GM21717 (cell line): ENCODE results near the gene SCTR.

Experiments used
- ATAC-seq: cut with Tn5 transposase; IDR thresholded peaks from one replicate; pipeline ENCODE4 v1.9.1; 2021; ENCODE audit warnings: mild to moderate bottlenecking, moderate library complexity; ENCODE audit not compliant: unreplicated experiment

The SCTR gene

DNA sequence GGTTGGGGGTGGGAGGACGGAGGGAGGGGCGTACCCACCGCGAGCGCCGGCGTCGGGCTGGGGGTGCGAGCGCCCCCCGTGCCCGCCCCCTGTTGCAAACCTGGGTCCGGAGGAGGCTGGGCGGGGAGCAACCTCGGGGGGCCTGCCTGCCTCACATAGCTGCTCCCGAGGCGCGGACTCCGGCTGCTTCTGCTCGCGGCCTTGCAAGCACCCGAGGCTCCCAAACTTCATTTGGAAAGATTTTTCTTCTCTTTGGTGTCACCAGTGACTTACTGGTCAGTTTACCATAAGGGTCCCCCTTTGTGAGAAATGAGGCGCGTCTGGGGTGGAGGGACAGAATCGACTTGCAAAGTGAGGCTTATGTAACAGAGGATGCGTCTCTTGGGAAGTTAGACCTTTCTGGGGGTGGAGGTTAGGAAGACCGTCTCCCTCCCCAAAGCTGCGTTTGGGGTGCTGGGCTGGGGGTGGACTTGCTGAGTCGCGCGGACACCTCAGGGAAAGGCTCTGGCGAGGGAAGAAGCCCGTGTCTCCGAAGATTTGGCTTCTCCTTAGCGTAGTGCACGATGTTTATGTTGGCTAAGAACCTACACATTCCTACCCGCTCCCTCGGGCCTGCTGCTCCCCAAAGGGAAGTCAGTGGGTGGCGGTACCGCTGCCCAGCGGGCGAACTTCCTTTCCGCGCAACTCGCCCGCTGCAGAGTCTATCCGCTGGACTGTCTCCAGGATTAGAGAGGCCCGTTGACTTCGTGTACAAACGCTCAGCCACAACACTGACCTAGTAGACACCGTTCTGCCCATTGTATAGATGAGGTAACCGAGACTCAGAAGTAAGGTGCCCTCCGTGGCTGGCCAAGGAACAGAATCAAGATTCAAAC, 92.1 kb downstream of the SCTR start:
- peak; percentile 7 for ATAC-seq

DNA sequence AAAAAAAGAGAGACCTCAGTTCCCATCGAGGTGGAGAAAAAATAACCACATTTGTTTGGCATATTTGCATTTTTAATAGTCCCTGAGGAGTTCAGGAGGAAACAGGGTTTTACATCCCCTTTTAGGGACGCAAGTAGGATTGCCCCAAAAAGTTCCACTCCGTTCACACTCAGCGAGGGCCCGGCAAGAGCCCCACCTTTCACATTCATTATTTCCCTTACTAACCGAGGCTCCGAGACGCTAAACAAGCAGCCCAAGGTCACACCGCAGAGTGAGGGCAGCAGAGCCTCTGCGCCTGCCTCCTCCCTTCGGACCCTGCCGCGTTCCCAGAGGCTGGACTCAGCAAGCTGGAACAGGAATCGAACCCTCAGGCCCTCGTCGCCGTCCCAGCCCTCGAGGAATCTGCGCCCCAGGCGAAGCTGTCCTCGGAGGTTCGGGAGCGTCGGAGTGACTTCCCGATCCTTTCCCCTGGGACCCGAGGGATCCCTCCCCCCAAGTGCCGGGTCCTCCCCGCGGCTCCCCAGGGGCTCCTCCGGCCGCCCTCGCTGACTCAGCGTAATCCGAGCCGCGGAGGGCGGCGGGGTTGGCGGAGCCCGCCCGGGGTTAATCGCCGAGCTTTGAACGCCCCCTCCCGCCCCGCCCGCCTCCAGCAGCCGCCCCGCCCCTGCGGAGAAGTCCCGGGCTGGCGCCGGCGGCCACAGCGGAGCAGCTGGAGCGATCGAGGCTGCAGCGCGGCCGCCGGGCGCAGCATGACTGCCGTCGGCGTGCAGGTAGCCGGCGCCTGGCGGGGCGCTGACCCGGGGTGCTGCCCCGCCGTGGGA, 92.9 kb downstream of the SCTR start, which contains the start of gene TMEM37:
TMEM37 (plus strand) TSS at position 700 of the 821 bp plus-strand sequence; CDS start at position 750, 50 bp downstream.
- ATAC-seq, result peak; percentile 78

DNA sequence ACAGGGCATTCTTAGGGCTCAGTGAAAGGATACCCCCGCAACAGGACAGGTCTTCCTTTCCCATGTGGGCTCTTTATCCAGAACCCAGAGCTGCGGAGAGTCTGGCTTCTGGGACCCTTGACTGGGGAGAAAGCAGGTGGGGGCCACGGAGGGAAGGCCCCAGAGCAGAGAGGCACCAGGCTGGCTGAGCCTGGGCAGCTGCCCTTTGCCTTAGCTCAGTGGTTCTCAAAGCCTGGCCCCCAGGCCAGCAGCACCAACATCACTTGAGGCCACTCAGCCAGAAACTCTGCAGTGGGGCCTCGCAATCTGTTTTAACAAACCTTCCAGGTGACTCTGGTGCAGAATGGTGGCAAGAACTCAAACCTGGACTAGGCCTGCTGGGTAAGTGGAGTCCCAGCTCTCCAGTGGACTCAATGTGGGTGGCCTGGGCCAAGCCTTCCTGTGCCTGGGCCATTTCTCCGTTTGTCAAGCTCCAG, 94.2 kb downstream of the SCTR start:
- ATAC-seq, result no peak

DNA sequence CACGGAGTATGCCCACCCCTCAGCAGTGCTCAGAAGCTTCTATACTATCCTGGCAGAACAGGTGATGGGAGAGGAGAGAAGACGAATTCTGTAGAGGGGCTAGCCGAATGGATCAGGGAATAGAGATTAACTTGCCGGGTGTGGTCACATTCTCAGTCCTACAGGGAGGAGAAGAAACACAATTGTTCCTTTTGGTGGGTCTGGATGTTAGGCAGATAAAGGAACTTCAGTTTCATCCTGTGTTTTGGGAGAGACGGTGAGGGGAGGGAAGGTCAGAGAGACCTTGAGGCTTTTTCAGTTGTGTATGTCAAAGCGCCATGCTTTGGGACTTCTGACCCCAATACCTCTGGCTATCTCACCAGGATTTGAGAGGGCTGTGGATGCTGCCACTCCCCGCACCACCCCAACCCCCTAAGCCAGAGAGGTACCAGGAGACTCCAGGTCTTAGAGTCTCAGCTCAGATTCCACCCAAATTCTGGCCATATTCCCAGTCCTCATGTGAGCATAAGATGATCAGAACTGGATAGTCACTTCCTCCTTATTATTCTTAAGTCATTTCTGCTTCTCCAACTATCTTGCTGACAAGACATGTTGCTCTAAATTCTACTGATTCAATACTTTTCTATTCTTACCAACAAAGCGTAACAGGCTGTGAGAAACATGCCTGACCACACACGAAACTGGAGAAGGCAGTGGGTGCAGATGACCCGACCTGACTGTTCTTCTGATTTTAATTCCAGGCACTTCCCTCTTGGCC, 94.9 kb downstream of the SCTR start:
- ATAC-seq, result no peak

DNA sequence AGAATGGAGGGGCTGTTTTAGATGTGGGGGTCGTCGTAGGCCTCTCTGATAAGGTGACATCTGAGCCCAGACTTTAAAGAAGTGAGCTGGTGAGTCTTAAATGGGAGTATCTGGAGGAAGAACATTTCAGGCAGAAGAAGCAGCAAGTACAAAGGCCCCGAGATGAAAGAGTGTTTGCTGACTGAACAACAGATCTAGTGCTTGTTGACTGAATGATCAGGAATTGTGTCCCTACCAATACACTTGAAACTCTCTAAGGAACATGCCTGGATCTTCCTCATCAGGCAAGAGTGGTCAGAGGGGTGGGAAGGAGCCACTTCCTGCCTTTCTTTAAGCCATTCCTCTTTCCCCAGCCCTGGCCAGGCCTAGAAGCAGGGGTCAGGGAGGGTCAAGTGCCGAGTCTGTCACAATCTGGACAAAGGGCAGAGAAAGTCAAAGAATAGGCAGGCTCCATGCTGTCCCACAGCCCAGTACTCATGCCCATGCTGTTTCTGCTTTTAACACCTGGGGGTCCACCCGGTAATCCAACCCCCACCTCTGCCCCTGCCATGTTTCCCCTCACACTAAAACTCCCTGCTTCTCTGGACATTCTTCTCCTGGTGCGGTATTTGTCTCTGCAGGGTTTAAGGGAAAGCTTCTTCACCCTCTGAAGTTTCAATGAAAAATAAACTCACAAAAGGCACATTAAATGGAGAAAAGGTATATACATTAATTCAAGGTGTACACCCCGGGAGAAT, 95.6 kb downstream of the SCTR start:
- no peak for ATAC-seq

DNA sequence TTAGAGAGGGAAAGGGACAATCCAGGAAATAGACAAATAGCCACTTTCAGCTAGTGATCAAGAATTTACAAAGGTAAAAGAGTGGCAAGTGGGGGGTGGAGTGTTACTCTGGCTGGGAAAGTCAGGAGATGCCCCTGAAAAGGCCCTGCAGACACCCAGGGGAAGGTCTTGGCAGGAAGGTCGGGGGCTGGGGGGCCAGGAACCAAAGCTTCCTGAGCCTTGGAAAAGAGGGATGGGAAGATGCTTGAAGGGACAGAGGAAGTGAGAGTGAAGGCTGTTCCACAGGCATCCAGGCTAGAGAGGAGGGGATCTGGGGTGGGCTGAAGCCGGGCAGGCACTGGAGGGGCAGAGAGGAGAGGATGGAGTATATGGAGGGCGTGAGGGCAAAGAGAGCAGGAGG, 96.5 kb downstream of the SCTR start:
- no peak for ATAC-seq

DNA sequence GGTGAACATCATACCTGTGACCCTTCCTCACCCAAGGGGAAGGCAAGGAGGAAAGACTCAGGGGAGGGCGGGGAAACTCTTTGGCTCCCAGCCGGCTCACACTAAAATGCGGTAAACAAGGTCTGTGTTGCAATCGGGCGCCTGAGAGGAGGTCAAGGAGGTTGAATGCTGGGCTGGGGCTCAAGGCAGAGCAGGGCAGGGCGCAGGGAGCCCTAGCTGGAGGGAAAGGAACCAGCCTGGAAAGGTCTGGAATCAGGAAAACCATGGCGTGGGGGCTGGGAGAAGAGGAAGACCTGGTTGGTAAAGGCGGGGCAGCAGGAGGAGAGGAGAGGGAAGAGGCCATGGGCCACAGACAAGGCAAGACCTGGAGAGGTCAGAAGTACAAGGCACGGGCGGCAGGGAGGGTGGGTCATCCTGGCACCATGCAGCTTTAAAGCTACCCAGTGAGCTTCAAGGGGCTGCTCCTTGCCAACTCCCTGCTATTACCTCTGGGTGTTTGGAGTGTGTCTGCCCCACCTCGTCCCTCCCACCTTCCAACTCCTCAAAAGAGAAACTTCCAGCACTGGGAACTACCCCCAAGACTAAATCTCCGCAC, 97.4 kb downstream of the SCTR start:
- ATAC-seq, result no peak

DNA sequence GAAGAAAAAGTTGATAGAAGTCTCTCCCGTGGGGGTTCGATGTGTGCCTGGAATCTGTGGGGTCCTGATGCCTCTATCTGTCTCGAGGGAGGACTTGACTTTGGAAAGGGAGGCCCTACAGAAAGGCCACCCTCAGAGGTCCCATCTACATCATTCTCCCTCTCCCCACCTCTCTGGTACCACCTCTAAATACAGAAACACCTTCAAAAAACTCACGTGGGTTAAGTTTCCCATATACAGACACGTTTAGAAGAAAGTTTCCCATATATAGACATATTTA, 97.9 kb downstream of the SCTR start:
- ATAC-seq, result no peak

DNA sequence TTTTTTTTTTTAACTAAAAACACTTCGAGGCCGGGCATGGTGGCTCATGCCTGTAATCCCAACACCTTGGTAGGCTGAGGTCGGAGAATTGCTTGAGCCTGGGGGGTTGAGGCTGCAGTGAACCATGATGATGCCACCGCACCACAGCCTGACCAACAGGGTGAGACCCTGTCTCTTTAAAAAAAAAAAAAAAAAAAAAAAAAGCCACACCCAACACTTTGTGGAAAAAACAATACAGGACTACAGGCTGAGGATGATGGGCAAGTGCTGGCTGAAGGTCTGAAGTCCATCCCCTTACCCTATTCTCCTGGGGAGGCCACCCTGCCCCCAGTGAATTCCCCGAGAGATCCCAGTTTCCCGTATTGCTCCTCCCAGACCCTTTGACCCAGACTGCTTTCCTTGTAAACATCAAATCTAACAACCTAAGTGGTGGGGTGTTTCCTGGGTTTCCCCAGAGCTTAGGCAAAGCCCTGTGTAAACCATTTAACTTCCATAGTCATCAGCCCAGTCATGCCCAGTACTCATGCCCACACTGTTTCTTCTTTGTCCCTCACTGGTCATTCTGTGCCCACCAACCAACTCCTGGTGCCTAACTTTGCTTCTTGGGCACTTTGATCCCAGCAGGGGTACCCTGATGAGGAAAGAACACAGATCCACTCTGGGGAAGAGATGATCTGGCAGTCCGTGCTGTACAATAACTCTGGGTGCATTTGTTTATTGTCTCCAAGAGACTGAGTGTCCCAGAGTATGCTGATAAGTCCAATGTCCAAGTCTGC, 98.5 kb downstream of the SCTR start:
- ATAC-seq, result no peak

DNA sequence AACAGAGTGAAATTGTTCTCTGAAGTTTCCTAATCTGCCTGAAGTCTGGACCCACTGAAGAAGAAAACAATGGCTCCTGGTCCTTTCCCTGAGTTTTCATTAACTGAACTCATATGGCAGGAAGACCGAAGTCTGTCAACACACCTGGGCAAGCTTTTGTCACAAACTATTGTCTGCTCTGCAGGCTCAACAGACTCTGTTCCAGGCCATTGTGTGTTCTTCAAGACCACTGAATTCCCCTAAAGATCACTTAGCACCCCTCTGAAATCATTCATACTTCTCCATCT, 99.2 kb downstream of the SCTR start:
- ATAC-seq, result no peak

DNA sequence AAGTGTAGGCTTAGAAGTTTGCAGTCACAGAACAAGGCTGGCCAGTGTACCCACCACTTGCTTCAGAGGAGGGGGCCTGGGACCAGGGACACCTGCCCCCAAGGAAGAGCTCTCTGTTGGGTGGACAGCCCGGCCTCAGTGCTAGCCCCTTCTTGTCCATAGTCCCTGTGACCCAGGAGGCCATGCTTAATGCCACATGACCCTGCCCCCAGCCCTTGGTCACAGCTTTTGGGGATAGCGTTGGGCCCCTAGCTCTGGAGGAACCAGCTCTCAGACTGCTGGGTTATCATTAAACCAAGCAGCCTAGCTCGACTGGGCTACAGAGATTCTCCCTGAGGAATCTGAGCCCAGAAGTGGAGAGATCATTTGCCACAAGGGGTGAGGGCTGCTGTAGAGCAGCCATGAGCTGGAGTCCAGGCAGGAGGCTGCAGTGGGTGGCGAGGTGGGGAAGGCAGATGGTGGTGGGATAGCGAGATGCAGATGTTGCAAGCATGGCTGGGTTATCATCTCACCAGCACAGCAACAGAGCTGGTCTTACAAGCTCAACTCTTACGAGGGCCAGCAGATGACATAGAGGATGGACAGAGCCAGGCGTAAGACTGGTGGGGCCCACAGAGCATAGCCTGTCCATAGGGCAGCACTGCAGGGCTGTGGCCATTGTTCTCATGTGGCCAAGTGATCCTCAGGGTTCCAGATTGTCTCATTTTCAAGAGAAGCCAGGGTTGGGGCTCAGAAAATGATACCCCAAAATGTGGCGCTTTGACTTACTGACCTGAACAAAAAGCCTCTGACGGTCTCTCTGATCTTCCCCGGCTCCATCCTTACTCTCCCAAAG, 99.8 kb downstream of the SCTR start:
- no peak for ATAC-seq

DNA sequence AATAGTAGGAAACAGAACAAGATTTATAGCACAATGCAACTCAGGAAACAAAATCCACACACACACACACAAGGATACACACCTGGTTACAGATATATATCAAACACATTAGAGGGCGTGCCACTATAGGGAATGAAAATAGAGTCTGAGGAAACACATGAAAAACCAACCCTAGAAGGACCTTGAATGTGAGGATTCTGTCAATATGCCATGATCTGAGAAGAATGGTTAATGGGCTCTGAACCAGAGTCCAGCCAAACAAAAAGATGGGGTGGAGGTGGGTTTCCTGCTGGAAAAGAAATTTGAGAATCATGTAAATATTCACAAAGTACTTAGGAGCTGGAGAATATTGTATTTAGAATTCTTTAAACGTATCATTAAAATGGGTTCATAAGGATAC, 100.5 kb downstream of the SCTR start:
- no peak for ATAC-seq

DNA sequence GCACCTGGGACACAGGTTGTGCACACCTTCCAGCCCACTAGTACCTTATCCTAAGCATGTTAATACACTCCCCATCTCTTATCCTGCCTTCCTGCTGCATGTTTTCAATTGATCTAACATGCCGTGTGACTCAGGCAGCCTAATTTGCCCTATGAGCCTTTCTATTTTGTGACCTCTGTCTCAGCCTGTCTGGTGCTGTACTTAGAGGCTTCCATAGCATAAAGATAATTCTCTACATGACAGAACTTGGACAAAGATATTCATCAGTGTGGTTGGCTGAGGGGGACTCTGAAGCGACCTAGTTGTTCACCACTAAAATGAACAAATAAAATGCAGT, 101.2 kb downstream of the SCTR start:
- no peak for ATAC-seq

DNA sequence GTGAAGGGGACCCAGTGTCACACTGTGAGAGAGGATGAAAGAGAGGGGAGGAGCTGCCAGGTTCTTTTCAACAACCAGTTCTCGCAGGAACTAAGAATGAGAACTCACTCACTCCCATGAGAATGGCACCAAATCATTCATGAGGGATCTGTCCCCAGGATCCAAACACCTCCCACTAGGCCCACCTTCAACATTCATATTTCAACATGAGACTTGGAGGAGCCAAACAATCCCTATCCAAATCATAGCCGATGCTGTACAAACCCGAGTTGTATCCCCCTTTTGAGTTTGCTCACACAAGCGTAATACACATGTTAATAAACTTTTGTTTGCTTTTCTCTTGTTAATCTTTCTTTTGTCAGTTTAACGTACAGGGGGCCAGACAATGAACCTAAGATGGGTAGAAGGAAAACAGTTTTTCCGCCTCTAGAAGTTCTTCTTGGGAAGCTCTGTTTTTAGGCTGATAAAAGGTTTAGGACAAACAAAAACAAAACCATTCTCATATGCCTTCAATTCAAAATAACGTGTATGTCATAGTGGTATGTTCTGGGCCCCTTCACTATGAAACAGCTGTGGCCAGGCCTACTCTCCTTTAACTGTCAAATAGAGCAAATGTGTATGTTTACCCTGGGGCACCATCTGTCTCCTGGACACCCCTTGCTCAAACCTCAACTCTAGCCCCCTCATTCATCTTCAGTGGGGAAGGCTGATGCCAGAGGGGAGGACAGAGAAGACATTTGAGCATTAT, 101.7 kb downstream of the SCTR start:
- no peak for ATAC-seq

DNA sequence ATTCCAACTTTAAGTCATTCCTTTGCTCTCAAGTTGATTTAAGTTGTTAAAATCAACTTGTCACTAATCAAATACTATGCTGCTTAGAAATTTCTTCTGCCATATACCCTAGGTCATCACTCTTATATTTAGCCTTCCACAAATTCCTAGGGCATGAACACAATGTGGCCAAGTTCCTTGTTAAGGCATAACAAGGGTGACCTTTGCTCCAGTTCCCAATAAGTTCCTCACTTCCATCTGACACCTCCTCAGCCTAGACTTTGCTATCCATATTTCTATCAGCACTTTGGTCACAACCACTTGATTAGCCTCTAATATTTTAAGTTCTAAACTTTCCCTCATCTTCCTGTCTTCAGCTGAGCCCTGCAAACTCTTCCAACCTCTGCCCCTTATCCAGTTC, 102.5 kb downstream of the SCTR start:
- no peak for ATAC-seq

DNA sequence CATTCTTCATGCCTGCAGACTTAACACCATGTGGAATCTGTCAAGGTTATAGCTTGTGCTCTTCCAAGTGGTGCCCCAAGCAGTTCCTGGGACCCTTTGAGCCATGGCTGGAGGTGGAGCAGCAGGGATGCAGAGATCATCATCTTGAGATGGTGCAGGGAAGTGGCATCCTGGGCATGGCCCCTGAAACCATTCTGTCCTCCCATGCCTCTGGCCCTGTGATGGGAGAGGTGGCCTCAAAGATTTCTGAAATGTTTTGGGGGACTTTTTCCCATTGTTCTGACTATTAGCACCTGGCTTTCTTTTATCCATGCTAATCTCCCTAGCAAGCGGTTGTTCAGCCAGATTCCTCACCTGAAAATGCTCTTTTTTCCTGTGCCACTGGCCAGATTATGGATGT, 103.0 kb downstream of the SCTR start:
- ATAC-seq, result no peak

DNA sequence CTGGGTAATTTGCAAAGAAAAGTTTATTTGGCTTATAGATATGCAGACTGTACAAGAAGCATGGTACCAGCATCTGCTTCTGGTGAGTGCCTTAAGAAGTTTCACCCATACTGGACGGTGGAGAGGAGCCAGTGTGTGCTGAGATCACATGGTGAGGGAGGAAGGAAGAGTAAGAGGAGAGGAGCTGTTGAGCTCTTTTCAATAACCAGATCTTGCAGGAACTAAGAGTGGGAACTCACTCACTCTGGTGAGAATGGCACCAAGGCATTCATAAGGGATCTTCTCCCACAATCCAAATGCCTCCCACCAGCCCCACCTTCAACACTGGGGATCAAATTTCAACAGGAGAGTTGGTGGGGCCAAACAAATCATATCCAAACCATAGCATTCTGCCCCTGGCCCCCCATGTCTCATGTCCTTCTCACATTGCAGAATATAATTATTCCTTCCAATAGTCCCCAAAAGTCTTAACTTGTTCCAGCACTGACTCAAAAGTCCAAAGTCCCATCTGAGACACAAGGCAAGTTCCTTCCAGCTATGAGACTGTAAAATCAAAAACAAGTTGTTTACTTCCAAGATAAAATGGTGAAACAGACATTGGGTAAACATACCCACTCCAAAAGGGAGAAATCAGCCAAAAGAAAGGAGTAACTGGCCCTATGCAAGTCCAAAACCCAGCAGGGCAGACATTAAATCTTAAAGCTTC, 104.3 kb downstream of the SCTR start:
- no peak for ATAC-seq

DNA sequence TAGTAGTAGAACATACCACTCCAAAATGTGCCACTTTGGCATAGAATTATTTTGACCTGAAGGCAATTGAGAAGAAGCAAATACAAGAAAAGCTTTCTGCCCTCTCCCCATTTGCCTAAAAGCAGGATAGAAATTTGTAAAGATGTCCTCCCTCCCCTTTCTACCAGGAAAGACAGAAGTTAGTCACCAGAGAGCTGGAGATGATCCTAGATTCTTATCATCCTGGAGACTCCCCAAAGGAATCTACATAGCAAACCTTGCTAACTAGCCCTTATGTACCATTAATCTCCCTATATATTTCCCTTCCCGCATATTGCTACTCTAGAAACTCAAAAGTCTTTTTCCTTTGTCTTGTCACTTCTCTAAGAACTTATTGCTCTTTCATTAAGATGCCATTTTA, 105.2 kb downstream of the SCTR start:
- no peak for ATAC-seq
